Prostate gland (tissue), 2 donors: Measurements from ENCODE around the gene PRAC1. TPM values are rescaled to one million over a fixed set of nuclear protein-coding genes. Genes with fewer than 3 reads are reported as not detected.

Source experiments
- DNase-seq: peaks from one replicate; pipeline ENCODE4 v3.0.0-alpha.2; 2019; ENCODE audit warnings: low spot score
- H3K27ac ChIP-seq, 2 donors: fragments of 200-600 bp; sonication (generic); 2 replicates each; pipeline ENCODE4 v1.5.1; 2017 to 2019
- H3K27me3 ChIP-seq: fragments of 200-600 bp; sonication (generic); replicated peaks from 2 replicates; pipeline ENCODE4 v1.5.1; 2019; ENCODE audit not compliant: insufficient read depth
- H3K36me3 ChIP-seq, 2 donors: fragments of 200-600 bp; sonication (generic); 1 replicate in 1 of 2; 2 replicates in 1 of 2; pipeline versions ENCODE4 v1.5.1 to v1.8.1; 2017 to 2019
- H3K4me1 ChIP-seq: fragments of 200-600 bp; sonication (generic); replicated peaks from 2 replicates; pipeline ENCODE4 v1.5.1; 2019
- H3K4me3 ChIP-seq, 2 donors: fragments of 200-600 bp; sonication (generic); 2 replicates each; pipeline ENCODE4 v1.5.1; 2017 to 2019
- H3K9me3 ChIP-seq: fragments of 200-600 bp; sonication (generic); 2 replicates; pipeline ENCODE4 v1.5.1; 2017
- POLR2A ChIP-seq: fragments of 450-650 bp; IDR thresholded peaks from one replicate; pipeline ENCODE4 v1.6.1; 2016; ENCODE audit warnings: antibody characterized with exemption, mild to moderate bottlenecking
- POLR2AphosphoS5 ChIP-seq: sonication (generic); formaldehyde crosslinking; IDR thresholded peaks from one replicate; pipeline ENCODE4 v1.6.1; 2017; ENCODE audit warnings: antibody characterized with exemption
- WGBS: methylation state at CpG from one replicate; pipeline ENCODE4 v1.1.5; 2018; 5-methylcytosine and 5-hydroxymethylcytosine counted together
- intact Hi-C: fragments of 100-400 bp; cut with DNase I; formaldehyde crosslinking; loops from one replicate; pipeline ENCODE4 v1.14.2; 2022
- total RNA-seq, 2 donors: library from RNA; depleted of rRNA; stranded (reverse); fragments of >200 nt; gene quantifications; one replicate each; pipeline ENCODE4 v1.1.0, GENCODE V29; 2016
- TF ChIP-seq, protein P1 (sequence below), 4 experiments: fragments of 200-600 bp in 2 of 4; fragments of 450-650 bp in 2 of 4; sonication (generic) in 2 of 4; IDR thresholded peaks; 1 replicate in 3 of 4; 2 replicates in 1 of 4; pipeline ENCODE4 v1.5.1; 2016 to 2019; ENCODE audit warnings: antibody characterized with exemption in 4 of 4, mild to moderate bottlenecking in 2 of 4, moderate library complexity in 2 of 4

PRAC1 gene
- 100 to 1,000 TPM in 1 of 2 donors, 10 to 100 TPM in 1; 56.7 to 243 TPM for total RNA-seq

DNA sequence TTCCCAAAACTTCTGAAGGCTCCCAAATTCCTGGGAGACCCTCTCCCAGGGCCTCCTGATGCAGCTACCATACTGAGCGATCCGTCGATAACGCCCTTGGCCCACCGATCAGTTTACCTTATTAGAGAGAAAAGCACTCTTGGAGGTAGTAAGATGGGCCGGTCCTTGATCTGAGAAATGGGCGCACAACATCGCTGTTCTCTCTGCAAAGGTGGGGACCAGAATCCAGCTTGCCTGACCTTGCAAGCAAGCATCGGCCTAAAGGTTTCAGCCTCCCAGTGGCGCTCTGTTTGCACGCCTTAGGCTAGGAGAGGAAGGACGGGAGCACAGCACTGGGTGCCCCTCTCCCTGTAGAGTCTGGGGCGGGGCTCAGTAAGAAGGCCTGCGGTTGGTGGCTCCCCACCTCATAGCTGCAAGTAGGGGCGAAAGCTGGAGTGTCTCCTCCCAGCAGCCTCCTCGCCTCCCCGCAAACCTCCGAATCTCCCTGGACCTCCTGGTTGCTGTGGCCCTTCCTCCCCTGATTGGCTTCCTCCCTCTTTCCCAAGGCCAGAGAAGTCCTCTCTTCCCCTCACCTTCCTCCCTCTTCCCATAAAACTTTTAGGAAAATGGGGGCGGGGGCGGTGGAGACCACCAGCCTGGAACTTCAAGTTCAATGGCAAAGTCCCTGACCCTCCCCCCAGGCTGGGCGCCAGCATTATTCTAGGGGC is at the start of gene PRAC1:
Gene PRAC1 (minus strand): TSS at position 318 of the 707 bp plus-strand sequence. CDS start 126 bp downstream, at position 192.
- peak; percentile 93 for DNase-seq
- Histone ChIP-seq H3K4me3 (peak within 1 kb of the TSS; percentile 55 to 63), H3K9me3 (no peaks in the 10 kb centered on the region), H3K4me1 (peaks cover 5% of the 10 kb centered on the region), H3K27me3 (no peaks in the 10 kb centered on the region), H3K27ac (peak within 1 kb of the TSS; percentile 97 to 98), H3K36me3 (no peaks in the 10 kb centered on the region)
- 4% methylated on average over 21 of the region's 21 CpGs for WGBS
- TF ChIP-seq POLR2A = peak; percentile 82
- peak; percentile 68 for TF ChIP-seq POLR2AphosphoS5
- TF ChIP-seq, protein P1, sequence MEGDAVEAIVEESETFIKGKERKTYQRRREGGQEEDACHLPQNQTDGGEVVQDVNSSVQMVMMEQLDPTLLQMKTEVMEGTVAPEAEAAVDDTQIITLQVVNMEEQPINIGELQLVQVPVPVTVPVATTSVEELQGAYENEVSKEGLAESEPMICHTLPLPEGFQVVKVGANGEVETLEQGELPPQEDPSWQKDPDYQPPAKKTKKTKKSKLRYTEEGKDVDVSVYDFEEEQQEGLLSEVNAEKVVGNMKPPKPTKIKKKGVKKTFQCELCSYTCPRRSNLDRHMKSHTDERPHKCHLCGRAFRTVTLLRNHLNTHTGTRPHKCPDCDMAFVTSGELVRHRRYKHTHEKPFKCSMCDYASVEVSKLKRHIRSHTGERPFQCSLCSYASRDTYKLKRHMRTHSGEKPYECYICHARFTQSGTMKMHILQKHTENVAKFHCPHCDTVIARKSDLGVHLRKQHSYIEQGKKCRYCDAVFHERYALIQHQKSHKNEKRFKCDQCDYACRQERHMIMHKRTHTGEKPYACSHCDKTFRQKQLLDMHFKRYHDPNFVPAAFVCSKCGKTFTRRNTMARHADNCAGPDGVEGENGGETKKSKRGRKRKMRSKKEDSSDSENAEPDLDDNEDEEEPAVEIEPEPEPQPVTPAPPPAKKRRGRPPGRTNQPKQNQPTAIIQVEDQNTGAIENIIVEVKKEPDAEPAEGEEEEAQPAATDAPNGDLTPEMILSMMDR (IDR thresholded peaks at IDR 0.05) = no peak
- intact Hi-C loops = loop anchor here (10.0 kb wide), 1 partner anchor 162 kb away; no protein-coding TSS in a partner anchor

GRCh38 chr17:48770954-48771353 is 48.6 kb upstream of the PRAC1 start:
- Histone ChIP-seq H3K27ac (no peak overlapping the region), H3K36me3 (no peaks in the 10 kb centered on the region), H3K4me1 (no peaks in the 10 kb centered on the region), H3K9me3 (no peaks in the 10 kb centered on the region), H3K27me3 (no peaks in the 10 kb centered on the region), H3K4me3 (no peak overlapping the region)
- 51% methylated on average over 3 of the region's 3 CpGs for WGBS
- intact Hi-C loops = no loop called here
- TF ChIP-seq, protein P1 (IDR thresholded peaks at IDR 0.05) = no peak
- TF ChIP-seq POLR2A (no peak), POLR2AphosphoS5 (no peak)
- DNase-seq = no peak

GRCh38 chr17:48769009-48769675 is 46.8 kb upstream of the PRAC1 start:
- WGBS = 87% methylated on average over 5 of the region's 5 CpGs
- Histone ChIP-seq H3K9me3 (no peaks in the 10 kb centered on the region), H3K4me1 (no peaks in the 10 kb centered on the region), H3K36me3 (no peaks in the 10 kb centered on the region), H3K4me3 (no peak overlapping the region), H3K27ac (no peak overlapping the region), H3K27me3 (no peaks in the 10 kb centered on the region)
- intact Hi-C loops = no loop called here
- DNase-seq = no peak
- TF ChIP-seq POLR2A (no peak), POLR2AphosphoS5 (no peak)
- TF ChIP-seq, protein P1 (IDR thresholded peaks at IDR 0.05) = no peak

- TF ChIP-seq POLR2AphosphoS5 = no peak
- no peak for TF ChIP-seq POLR2A
- TF ChIP-seq, protein P1 (IDR thresholded peaks at IDR 0.05) = no peak
- no peak overlapping the region for H3K4me3 ChIP-seq
- H3K9me3 ChIP-seq = no peaks in the 10 kb centered on the region
- no peak for DNase-seq
- H3K4me1 ChIP-seq = no peaks in the 10 kb centered on the region
- intact Hi-C loops = no loop called here
- 87% methylated on average over 4 of the region's 4 CpGs for WGBS
- no peaks in the 10 kb centered on the region for H3K27me3 ChIP-seq
- H3K27ac ChIP-seq = no peak overlapping the region
- no peaks in the 10 kb centered on the region for H3K36me3 ChIP-seq
These were observed 45.0 kb upstream of the PRAC1 start for GRCh38 chr17:48767263-48767774.
